ENCODE data around the gene PARD3B. TPM values are rescaled to one million over a fixed set of nuclear protein-coding genes. Genes with fewer than 3 reads are reported as not detected.
A peak's percentile ranks its signal among the peaks of the same experiment; 100 is the strongest.

Gene PARD3B
- total and polyA plus RNA-seq, 2 of the 13 experiments (the other 11 are each of a cell fraction or from before 2014, with no cell fraction given): 0.71 to 2.3 TPM

DNA sequence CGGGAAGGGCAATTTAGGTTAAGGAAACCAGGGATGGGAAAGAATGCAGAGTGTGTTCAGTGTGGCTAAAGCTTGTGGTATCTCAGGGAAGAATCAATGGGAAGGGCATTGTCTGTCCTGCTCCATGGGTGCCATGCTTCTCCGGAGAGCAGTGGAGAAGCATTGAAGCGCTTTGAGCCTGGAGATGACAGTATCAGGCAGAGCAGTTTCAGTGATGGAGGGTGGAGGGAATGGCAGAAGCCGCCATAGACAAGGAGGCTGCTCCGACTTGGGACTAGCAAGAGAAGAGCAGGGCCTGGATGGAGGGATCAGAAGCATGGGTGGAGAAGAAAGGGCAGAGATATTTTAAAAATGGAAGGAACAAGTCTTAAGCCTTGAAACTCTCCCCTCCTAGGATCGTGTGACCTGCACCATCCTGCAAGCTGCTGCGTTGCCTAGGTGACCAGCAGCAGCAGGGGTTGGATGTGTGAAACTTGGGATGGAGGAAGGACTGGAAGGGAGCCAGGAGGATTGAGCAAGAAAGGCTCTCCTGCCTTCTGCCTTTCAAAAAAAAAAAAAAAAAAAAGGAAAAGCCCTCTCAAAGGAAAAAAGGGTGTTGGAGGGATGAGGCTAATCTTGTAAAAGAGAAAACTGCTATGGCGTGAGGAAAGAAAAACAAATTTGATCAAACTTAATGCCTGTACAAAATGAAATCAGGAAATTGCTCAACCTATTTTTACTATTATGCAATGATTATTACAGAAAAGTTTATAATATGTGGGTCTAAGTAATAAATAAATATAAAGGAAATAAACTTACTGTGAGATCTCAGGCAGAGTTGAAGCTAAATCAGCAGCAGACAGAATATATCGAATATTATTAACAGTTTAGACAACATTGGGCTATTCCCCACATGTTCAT lies 643.2 kb downstream of the PARD3B start:
- FAIRE-seq (no peak), DNase-seq (ENCODE audit: low spot score) (no peak), ATAC-seq (no peak)
- no peak overlapping the region for H3K4me2 ChIP-seq (ENCODE audit: low read depth, low read length)
- no peaks in the 10 kb centered on the region for H3K27me3 ChIP-seq (ENCODE audit: control insufficient read depth in 1 of 2, insufficient read depth in 2 of 2, low read length in 2 of 2)
- no TSS peak for BruUV-seq (replicated peaks)
- ChIA-PET CTCF (ENCODE audit: low intra/inter-chr PET ratio, low total read pairs) (no interaction called here), POLR2A (no interaction called here)
- no peak for TF ChIP-seq MED13 (CRISPR knock-in tag; IDR thresholded peaks at IDR 0.05)
- TF ChIP-seq ADNP (CRISPR knock-in tag; IDR thresholded peaks at IDR 0.05): no peak
- no peak for TF ChIP-seq SMAD9 (CRISPR knock-in tag; IDR thresholded peaks at IDR 0.05)
- 0 out of 2 replicates have a peak, but pooled peaks have one; percentile 2 for TF ChIP-seq CEBPB (IDR thresholded peaks at IDR 0.05; ENCODE audit: borderline replicate concordance, low read depth, low read length)
- no peak for TF ChIP-seq ZFP36L1 (CRISPR knock-in tag; IDR thresholded peaks at IDR 0.05)
- no peak overlapping the region for H3K4me3 ChIP-seq (replicated peaks in 1 of 3; ENCODE audit: insufficient read depth in 1 of 3, low read depth in 2 of 3, low read length in 3 of 3)
- no peak overlapping the region for H3K27ac ChIP-seq (ENCODE audit: extremely low read length, insufficient read depth, low read length)
- in situ Hi-C loops (cut with HindIII; ENCODE audit: extremely low pct_ligation_motif_present, low pct_unique_long_range_greater_than_20kb): no loop called here
- no peaks in the 10 kb centered on the region for H4K20me1 ChIP-seq (ENCODE audit: insufficient read depth, low read length)
- no peak overlapping the region for H2AFZ ChIP-seq (ENCODE audit: low read length)
- H3K36me3 ChIP-seq (replicated peaks in 1 of 2; ENCODE audit: control insufficient read depth in 1 of 2, insufficient read depth in 2 of 2, low read length in 2 of 2): no peaks in the 10 kb centered on the region
- no peak overlapping the region for H3K9ac ChIP-seq (ENCODE audit: insufficient read depth, low read depth, low read length)
- 60% methylated on average over 9 of the region's 9 CpGs for WGBS (ENCODE audit: low lambda C conversion rate)
- H3K79me2 ChIP-seq (ENCODE audit: insufficient read depth, low read length): no peaks in the 10 kb centered on the region
- no peaks in the 10 kb centered on the region for H3K9me3 ChIP-seq (ENCODE audit: low read length)
- H3K4me1 ChIP-seq (ENCODE audit: insufficient read depth, low read length): 0 out of 2 replicates have a peak, but pooled peaks cover 8% of the 10 kb centered on the region
- intact Hi-C loops (cut with micrococcal nuclease; ENCODE audit: unreplicated experiment): no loop called here

DNA sequence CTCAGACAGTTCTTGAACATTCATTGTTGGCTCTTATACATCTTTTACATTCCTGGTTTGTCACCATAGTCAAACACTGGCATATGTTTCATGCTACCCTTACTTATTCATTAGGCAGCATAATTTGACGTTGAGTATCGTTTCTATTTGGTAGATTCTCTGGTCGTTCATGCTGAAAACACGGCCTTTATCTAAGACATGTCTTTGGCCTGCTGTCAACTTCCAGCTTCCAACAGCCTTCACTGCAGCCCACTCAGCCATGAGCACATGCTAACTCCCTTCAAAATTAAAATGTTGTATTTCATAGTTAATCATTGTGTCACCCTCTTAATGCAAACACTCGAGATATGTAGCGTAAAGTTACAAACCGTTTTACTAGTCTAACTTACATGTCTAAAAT lies 644.0 kb downstream of the PARD3B start:
- H3K36me3 ChIP-seq (replicated peaks in 1 of 2; ENCODE audit: control insufficient read depth in 1 of 2, insufficient read depth in 2 of 2, low read length in 2 of 2): no peaks in the 10 kb centered on the region
- no peak overlapping the region for H3K4me3 ChIP-seq (replicated peaks in 1 of 3; ENCODE audit: insufficient read depth in 1 of 3, low read depth in 2 of 3, low read length in 3 of 3)
- H3K27ac ChIP-seq (ENCODE audit: extremely low read length, insufficient read depth, low read length): no peak overlapping the region
- 0 out of 2 replicates have a peak, but pooled peaks cover 8% of the 10 kb centered on the region for H3K4me1 ChIP-seq (ENCODE audit: insufficient read depth, low read length)
- FAIRE-seq (no peak), ATAC-seq (no peak), DNase-seq (ENCODE audit: low spot score) (no peak)
- no peaks in the 10 kb centered on the region; the same call in 1 of the 2 replicates for H3K9me3 ChIP-seq (ENCODE audit: low read length)
- H3K9ac ChIP-seq (ENCODE audit: insufficient read depth, low read depth, low read length): no peak overlapping the region
- ChIA-PET POLR2A (no interaction called here), CTCF (ENCODE audit: low intra/inter-chr PET ratio, low total read pairs) (no interaction called here)
- WGBS (ENCODE audit: low lambda C conversion rate): 49% methylated on average over 7 of the region's 7 CpGs
- intact Hi-C loops (cut with micrococcal nuclease; ENCODE audit: unreplicated experiment): no loop called here
- H3K79me2 ChIP-seq (ENCODE audit: insufficient read depth, low read length): no peaks in the 10 kb centered on the region
- no TSS peak for BruUV-seq (replicated peaks)
- no peak overlapping the region for H2AFZ ChIP-seq (ENCODE audit: low read length)
- H4K20me1 ChIP-seq (ENCODE audit: insufficient read depth, low read length): no peaks in the 10 kb centered on the region
- no peaks in the 10 kb centered on the region for H3K27me3 ChIP-seq (ENCODE audit: control insufficient read depth in 1 of 2, insufficient read depth in 2 of 2, low read length in 2 of 2)
- in situ Hi-C loops (cut with HindIII; ENCODE audit: extremely low pct_ligation_motif_present, low pct_unique_long_range_greater_than_20kb): no loop called here
- H3K4me2 ChIP-seq (ENCODE audit: low read depth, low read length): no peak overlapping the region
- TF ChIP-seq, protein P1, sequence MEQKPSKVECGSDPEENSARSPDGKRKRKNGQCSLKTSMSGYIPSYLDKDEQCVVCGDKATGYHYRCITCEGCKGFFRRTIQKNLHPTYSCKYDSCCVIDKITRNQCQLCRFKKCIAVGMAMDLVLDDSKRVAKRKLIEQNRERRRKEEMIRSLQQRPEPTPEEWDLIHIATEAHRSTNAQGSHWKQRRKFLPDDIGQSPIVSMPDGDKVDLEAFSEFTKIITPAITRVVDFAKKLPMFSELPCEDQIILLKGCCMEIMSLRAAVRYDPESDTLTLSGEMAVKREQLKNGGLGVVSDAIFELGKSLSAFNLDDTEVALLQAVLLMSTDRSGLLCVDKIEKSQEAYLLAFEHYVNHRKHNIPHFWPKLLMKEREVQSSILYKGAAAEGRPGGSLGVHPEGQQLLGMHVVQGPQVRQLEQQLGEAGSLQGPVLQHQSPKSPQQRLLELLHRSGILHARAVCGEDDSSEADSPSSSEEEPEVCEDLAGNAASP (CRISPR knock-in tag; IDR thresholded peaks at IDR 0.05; ENCODE audit: borderline replicate concordance): no peak
- TF ChIP-seq MTA3 (CRISPR knock-in tag; IDR thresholded peaks at IDR 0.05) (no peak), HMGXB4 (CRISPR knock-in tag; IDR thresholded peaks at IDR 0.05; ENCODE audit: borderline replicate concordance in 1 of 2, low read depth in 1 of 2) (no peak), SUZ12 (IDR thresholded peaks at IDR 0.05; ENCODE audit: low read depth, low read length) (no peak), RORA (CRISPR knock-in tag; IDR thresholded peaks at IDR 0.05) (no peak), ZNF335 (CRISPR knock-in tag; IDR thresholded peaks at IDR 0.05) (no peak), MTF2 (CRISPR knock-in tag; IDR thresholded peaks at IDR 0.05; ENCODE audit: borderline replicate concordance) (no peak), ZNF792 (CRISPR knock-in tag; IDR thresholded peaks at IDR 0.05) (no peak)
- TF ChIP-seq, protein P2, sequence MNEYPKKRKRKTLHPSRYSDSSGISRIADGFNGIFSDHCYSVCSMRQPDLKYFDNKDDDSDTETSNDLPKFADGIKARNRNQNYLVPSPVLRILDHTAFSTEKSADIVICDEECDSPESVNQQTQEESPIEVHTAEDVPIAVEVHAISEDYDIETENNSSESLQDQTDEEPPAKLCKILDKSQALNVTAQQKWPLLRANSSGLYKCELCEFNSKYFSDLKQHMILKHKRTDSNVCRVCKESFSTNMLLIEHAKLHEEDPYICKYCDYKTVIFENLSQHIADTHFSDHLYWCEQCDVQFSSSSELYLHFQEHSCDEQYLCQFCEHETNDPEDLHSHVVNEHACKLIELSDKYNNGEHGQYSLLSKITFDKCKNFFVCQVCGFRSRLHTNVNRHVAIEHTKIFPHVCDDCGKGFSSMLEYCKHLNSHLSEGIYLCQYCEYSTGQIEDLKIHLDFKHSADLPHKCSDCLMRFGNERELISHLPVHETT (CRISPR knock-in tag; conservative IDR thresholded peaks at IDR 0.05): no peak

Data from HepG2 (cell line).